Activated CD8-positive, alpha-beta memory T cell treated with anti-CD3 and anti-CD28 coated beads for 48 hours (primary cell): ENCODE results near the gene BMPR1A.
"Not testable (repeated sequence)": the region's sequence is repeated elsewhere in the genome, so short reads cannot be mapped to it uniquely, and the experiment has no call there.

Experiments
- DNase-seq, 3 experiments: peaks; one replicate each; pipeline ENCODE4 v3.0.0-alpha.2; 2020; ENCODE audit warnings: low read depth in 2 of 3, low spot score in 2 of 3

Gene BMPR1A

DNA sequence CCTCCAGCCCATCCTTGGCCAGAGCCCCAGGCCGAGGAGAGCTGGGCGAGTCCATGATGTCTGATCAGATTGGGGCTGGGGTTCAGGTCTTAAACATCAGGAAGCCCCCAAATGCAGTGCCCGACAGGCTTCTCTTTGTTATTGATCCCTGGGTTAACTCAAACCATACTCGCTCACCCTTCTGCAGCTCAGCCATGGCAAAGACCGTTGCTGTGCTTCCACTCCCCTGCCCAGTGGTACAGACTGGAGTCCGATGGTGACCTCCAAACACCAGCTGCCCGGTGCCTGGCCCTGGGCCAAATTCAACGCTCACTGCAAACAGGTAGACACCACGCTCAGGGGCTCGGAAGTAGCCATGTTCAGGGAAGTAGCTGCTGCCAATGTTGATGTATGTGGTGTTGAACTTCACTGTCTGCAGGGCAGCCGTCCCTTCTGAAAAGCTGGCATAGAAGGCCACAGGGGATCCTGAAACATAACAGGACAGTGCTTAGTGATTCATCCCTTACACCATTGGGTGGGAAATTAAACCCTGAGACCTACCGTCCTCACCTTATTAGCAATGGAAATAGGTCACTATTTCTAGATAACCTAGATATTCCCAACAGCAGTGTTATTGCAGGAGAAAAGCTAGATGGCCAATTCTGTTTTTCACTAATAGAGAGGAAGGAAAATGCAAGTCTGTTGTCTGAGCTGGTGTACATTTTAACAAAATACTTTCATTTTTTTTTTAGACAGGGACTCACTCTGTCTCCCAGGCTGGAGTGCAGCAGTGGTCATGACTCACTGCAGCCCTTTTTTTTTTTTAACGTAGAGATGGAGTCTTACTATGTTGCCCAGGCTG lies 180.5 kb downstream of the BMPR1A start:
- no peak for DNase-seq

DNA sequence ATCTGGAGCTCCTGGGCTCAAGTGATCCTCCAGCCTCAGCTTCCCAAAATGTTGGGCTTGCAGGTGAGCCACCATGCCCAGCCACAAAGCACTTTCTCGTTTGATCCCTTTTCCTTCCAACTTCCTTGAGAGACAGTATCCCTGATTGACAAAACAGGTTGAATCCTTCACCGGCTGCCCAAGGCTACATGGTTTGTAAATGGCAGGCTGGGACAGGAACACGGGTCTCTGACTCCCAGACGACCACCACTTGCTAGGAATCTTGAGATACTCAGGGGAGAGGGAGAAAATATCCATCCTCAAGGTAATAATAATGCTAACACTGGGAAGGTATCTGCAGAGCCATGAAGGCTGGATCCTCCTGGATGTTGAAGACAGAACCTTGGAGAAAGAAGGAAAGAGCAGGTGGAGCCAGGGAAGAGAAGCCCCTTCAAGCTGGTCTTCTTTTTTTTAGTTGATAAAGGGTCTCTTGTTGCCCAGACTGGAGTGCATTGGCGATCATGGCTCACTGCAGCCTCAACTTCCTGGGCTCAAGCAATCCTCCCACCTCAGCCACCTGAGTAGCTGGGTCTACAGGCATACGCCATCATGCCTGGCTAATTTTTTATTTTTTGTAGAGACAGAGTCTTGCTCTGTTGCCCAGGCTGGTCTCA lies 181.2 kb downstream of the BMPR1A start:
- DNase-seq = no peak

DNA sequence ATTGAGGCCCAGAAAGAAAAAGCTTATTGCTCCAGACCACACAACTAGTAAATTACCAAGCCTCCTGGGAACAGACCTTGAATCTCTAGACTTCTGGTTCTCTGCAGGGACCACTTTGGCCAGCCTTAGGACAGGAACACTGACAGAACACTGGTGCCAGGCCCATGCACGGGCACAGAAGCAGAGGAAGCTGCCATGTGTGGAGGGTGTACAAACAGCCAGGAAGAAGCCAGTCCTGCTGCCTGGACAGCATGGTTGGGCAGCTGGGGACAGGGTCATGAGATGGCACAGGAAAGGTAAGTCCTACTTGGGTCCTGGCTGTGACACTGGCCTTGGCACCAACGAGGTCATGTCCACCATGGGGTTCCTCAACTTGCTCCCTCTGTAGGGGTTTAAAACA lies 181.8 kb downstream of the BMPR1A start:
- DNase-seq = no peak

DNA sequence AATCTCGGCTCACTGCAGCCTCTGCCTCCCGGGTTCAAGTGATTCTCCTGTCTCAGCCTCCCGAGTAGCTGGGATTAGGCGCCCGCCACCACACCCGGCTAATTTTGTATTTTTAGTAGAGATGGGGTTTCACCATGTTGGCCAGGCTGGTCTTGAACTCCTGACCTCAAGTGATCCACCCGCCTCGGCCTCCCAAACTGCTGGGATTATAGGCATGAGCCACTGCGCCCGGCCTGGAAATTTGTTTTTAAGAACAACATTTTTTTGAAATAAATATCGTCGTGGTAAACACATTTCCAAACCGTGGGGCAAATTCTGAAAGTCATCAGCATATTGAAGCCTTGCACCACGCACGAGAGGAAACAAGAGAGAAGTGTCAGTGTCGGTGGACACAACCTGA lies 183.7 kb downstream of the BMPR1A start:
- DNase-seq = not testable (repeated sequence)

DNA sequence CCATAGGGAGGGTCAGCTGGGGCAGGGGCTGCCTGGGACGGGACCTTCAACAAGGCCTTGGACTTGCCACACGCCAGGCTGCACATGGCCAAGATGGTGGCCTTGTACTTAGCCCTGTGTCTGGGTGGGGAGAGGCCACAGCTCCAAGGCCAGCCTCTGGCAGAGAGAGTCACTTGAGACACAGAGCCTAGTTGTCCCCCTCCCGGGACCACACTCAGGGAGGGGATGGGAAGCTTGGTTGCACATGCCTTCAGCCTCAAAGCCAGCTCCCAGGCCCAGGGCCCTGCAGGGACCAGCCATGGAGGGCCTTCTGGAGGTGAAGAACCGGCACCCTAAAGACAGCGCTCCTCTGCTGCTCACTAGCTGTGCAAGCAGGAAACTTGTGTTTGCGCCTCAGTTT lies 184.3 kb downstream of the BMPR1A start:
- no peak for DNase-seq

DNA sequence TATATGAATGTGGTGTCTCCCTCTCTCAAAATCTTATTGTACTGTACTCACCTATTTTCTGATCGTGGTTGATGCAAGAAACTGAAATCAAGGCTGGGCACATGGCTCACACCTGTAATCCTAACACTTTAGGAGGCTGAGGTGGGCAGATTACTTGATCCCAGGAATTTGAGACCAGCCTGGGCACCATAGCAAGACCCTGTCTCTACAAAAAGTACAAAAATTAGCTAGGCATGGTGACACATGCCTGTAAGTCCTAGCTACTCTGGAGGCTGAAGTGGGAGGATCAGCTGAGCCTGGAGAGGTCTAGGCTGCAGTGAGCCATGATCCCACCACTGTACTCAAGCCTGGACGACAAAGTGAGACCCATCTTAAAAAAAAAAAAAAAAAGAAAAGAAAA lies 185.0 kb downstream of the BMPR1A start:
- no peak for DNase-seq

DNA sequence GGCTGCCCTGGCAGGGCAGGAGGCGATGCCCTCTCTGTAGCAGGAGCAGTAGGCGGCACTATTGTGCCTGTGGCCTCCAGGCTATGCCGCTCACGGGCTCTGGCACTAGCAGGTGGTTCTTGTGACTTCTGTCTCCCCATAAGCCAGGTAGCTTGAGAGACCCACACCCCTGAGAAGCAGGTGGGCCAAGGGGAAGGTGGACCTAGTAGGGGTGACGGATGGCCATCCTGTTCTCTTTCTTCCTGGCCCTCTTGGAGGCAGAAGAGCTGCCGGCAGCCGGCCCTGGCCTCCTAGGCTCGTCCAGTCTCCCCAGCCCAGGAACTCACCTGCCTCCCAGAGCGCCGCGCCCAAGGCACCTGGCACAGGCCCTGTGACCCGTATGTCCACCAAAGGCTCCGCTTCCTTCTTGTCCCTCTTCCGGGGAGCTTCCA lies 185.6 kb downstream of the BMPR1A start:
- DNase-seq = no peak

DNA sequence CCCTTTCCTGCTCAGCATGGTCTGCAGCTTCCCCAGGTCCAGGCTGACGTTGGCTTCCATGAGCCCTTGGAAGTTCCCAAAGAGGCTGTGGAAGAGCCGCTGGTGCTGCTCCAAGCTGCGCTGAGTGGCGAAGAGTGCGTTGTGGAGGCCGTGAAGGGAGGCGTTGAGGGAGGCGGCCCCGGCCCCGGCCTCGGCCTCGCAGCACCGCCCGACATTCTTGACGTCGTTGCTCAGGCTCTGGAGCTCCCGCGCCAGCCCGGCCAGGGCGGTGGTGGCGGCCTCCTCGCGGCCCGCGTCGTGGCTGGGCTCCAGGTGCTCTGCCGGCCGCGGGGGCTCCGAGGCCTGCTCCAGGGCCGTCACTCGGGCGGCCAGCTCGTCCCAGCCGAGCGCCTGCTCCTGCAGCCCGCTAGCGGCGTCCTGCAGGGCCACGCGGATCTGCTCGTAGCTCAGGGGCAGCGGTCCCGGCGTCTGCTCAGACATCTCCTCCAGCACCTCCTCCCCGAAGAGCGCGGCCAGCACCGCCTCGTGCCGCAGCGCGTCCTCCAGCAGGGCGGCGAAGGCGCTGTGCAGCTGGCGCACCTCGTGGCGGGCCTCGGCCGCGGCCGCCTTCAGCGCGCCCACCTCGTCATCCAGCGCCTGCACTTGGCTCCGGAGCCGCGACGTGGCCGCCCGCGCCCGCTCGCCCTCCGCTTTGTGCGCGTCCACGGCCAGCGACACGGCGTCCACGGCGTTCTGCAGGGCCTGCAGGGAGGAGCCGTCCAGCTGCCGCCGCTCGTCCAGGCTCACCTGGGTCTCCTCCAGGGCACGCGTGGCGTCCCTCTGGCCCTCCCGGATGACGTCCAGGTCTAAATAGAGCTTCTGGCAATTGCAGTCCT lies 186.3 kb downstream of the BMPR1A start:
- DNase-seq = no peak

DNA sequence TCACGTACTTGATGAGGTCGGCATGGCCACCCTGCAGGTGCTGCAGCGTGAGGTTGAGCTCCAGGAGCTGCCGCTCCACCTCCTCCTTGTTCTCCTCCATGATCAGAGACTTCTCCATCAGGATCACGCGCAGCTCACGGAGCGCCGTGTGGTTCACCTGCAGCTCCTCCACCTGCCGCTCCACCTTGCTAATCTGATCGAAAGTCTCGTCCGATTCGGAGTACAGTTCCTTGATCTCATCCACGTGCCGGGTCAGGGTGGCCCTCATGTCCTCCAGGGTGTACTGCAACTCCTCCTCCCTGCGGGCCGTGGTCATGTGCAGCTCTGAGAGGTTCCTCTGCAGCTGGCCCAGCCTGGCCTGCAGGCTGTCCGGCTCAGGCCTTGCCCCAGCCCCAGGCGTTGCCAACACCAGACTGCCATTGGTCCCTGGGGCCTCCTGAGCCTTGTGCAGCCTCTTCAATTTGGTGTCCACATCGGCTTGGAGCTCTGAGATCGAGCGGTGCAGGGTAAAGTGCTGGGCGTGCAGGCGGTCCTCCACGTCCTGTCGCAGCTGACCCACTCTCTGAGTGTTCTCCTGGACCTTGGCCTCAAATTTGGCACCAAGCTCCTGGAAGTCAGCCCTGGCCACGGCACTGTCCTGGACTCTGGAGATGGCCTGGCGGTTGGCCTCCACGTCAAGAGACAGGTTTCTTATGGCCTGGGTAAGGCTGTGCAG lies 187.1 kb downstream of the BMPR1A start:
- no peak for DNase-seq

DNA sequence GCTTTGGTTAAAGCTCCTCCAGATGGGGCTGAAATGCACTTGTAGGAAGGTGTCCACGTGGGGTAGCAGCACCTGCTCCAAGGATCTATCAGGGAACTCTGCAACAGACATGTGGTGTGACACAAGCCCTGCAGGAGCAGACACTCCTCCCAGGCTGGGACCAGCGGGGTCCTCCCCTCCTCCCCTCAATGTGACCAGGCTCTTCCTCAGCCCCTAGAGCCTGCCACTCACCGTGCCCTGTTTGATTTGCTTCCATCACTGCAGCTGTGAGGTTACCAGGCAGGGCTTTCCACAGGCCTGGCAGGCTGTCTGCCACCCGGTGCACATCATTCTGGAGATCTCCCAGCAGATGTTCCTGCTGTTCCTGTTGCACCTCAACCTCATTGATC lies 187.6 kb downstream of the BMPR1A start:
- no peak for DNase-seq

DNA sequence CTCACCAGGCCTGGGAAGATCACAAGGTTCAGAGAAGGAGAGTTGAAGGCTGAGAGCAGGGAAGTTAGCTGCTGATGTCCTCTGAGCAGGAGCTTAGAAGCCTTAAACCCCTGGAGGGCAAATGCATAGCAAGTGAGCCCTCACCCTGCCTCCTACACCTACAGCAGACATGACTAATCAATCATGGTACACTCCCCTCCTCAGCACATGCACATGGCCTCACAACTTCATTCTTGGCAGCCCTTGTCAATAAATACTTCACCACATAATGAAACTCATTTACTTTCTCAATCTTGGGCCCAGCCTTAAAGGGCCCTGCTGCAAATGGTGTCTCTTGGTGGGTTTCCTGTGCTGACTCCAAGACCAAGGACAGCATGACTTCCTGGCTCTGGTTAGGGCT lies 188.1 kb downstream of the BMPR1A start:
- no peak for DNase-seq

DNA sequence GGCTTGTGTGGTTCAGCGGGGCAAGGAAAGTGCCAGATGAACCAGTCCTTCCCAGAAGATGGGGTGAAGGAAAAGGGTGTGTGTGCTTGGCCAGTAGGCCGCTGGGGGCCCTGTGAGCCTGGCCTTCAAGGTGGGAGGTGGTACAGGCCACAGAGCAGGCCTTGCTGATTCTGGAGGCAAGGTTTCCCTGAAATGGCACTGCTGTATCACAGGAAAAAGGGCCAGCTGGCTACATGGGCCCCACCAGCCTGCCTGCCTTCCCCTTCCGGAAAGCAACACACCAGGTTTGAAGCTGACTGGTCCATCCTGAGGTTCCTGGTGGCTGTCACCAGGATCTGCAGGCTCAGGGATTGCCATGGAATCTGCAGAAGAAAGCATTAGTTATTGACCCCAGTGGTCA lies 188.5 kb downstream of the BMPR1A start:
- no peak for DNase-seq

DNA sequence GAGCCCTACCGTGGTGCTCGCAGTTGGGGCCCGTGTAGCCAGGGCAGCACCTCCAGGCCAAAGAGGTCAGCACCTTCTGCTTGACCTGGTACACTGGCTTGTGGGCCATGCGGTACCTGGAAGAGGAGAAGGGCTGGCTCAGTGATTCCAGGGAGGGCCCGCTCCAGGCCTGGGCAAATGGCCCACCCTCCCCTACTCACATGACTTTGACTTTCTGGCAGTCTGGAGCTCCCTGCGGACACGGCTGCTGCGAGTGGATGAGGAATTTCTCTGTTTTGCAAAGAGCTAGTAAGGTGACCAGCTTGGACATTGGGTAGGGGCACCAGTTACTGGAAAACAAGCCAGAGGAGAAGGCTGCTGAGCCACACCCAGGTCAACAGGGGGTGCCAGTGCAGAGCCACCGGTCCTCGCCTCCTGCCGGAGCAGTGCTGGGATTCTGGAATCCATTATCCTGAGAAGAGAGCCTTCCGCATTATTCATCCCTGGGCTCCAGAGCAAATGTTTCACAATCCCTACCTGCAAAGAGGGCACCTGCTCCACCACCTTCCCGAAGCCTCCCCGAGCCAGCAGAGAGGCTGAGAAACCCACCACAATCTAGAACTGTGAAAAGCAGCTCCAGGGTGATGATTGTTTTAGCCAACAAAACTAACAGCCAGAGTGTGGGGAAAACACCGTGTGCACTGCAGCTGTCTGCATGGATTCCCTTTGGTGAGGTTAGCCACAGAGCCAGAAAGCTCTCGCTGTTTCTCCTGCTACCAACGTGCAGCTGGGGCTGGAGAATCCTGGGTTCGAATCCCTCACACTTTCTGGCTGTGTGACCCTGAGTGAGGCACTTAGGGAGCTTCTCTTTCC lies 189.2 kb downstream of the BMPR1A start:
- DNase-seq = no peak

DNA sequence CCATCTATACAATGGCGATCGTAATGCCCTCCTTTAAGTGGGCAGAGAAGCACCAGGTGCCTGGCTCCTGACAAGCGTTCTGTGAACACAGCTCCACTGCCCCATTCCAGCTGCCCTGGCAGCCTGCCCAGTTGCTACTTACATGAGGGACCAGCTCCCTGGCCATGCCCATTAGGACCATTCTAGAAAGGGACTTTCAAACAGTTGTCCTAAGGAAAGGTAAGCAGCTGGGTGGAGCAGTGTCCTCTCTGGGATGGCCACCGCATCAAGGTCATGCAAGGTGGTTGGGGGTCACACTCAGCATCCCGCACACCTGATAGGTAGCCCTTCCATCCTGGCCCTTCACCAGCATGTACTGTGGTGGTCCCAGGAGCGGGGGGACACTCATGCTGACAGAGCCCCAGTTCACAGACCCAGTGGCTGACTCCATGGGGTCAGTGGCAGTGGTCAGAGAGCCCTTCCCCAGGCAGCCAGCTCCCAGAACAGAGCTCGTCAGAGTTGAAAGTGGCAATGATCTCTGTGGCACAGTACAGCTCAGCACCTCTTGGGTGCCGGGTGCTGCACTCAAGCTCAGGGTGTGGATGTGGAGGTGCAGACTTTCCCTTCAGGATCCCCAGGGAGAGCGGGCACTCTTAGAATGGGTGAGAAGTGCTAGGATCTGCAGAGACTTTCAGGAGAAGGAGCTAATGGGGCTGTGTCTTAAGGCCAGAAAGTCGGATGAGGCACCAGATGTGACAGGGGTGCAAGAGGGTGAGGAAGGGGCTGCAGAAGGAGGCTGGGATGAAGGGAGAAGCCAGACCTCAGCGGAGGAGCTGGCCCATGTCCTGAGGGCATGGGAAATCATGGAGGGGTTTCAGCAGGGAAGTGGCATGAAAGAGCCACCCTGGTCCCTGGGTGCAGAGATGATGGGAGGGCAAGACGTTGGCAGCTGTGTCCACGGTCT lies 190.1 kb downstream of the BMPR1A start:
- no peak for DNase-seq

DNA sequence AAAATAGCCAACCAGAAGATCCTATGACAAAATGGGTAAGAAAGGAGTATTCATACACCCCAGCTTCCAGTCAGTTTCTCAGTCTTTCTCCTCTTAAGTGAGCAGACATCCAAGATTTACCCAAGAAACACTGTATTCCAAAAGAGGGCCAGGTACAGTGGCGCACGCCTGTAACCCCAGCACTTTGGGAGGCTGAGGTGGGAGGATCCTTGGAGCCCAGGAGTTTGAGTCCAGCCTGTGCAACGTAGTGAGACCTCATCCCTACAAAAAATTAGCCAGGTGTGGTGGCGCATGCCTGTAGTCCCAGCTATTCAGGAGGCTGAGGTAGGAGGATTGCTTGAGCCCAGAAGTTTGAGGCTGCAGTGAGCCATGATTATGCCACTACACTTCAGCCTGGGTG lies 191.4 kb downstream of the BMPR1A start:
- DNase-seq = not testable (repeated sequence)

DNA sequence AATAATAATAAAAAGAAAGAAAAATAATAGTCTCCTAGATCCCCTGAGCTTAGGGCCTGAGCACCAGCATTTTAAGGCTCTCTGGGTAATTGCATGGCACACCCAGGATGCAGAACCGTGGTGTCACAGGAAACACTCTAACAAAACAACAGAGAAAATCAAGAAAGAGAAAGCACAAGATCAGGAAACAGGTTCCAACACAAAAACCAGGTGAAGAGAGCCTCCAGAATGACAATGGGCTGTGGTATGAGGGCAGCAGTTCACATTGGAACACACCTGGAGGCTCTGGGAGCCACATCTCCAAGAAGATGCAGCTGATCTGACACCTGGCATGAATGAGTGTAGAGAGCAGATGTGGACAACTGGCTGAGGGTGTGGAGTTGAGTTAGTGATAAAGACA lies 193.9 kb downstream of the BMPR1A start:
- no peak for DNase-seq

DNA sequence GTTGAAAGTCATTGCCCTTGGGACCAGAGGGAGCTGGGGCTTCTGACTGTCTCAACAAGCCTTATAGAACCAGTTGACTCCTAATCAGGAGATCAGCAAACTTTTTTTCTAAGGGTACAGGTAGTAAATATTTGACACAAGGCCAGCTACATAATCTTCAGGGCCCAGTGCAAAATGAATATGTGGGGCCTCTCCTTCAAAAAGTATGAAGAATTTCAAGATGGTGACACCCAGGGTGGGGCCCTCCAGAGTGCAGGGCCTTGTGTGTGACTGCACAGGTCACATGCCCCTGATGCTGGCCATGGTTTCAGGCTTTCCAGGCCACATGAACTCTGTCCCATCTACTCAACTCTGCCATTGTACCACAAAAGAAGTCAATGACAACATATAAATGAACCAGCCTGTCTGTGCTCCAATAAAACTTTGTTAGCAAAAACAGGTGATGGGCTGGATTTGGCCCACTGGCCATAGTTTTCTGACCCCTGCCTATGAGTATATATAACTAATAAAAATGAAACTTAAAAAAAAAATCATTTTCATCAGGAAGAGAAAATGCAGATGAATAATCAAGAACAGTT lies 194.9 kb downstream of the BMPR1A start:
- DNase-seq = no peak

DNA sequence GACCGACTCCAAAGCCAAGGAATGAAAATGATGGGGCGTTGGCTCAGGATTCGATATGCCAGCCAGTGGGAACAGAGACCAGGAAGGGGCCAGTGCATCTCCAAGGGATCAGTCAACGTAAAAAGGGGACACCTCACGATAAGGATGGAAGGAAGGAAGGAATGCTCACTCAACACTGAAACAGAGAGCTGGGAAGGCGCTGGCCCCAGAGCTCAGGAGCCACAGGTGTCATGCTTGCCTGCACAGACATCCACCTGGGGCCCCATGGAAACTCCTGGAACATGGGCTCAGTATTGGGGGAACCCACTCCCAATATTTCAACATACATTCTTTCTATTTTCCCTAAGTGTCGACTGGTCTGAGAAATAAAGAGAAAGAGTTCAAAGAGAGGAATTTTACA lies 195.7 kb downstream of the BMPR1A start:
- no peak for DNase-seq

DNA sequence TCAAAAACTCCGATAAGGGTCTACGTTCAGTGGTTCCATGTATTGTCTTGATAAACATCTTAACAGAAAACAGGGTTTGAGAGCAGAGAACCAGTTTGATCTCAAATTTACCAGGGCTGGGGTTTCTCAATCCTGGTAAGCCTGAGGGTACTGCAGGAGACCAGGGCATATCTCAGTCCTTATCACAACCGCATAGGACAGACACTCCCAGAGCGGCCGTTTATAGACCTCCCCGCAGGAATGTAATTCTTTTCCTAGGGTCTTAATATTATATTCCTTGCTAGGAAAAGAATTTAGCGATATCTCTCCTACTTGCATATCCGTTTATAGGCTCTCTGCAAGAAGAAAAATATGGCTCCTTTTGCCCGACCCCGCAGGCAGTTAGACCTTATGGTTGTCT lies 196.3 kb downstream of the BMPR1A start:
- DNase-seq = not testable (repeated sequence)
